ENCODE data around the gene LRRC42.

Gene LRRC42

DNA sequence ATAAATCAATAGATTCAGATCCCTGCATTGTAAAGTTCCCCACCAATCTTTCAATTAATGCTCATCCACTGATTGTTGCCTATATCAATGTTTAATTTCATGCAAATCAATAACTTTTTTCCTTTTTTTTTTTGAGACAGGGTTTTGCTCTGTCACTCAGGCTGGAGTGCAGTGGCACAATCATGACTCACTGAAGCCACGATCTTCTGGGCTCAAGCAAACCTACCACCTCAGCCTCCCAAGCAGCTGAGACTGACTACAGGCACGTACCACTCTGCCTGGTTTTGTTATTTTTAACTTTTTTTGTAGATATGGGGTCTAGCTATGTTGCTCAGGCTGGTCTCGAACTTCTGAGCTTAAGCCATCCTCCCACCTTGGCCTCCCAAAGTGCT, 26.5 kb upstream of the LRRC42 start:
- Mint-ChIP-seq H3K36me3 (ENCODE audit: low read depth) (peaks cover 75% of the 10 kb centered on the region), H3K27me3 (ENCODE audit: low read depth) (no peaks in the 10 kb centered on the region), H3K27ac (no peak overlapping the region), H3K9me3 (peaks cover 3% of the 10 kb centered on the region), H3K4me3 (no peak overlapping the region), H3K4me1 (peaks cover 12% of the 10 kb centered on the region)
- TF ChIP-seq, protein P1, sequence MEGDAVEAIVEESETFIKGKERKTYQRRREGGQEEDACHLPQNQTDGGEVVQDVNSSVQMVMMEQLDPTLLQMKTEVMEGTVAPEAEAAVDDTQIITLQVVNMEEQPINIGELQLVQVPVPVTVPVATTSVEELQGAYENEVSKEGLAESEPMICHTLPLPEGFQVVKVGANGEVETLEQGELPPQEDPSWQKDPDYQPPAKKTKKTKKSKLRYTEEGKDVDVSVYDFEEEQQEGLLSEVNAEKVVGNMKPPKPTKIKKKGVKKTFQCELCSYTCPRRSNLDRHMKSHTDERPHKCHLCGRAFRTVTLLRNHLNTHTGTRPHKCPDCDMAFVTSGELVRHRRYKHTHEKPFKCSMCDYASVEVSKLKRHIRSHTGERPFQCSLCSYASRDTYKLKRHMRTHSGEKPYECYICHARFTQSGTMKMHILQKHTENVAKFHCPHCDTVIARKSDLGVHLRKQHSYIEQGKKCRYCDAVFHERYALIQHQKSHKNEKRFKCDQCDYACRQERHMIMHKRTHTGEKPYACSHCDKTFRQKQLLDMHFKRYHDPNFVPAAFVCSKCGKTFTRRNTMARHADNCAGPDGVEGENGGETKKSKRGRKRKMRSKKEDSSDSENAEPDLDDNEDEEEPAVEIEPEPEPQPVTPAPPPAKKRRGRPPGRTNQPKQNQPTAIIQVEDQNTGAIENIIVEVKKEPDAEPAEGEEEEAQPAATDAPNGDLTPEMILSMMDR (IDR thresholded peaks at IDR 0.05; ENCODE audit: unreplicated experiment in 3 of 3): no peak

DNA sequence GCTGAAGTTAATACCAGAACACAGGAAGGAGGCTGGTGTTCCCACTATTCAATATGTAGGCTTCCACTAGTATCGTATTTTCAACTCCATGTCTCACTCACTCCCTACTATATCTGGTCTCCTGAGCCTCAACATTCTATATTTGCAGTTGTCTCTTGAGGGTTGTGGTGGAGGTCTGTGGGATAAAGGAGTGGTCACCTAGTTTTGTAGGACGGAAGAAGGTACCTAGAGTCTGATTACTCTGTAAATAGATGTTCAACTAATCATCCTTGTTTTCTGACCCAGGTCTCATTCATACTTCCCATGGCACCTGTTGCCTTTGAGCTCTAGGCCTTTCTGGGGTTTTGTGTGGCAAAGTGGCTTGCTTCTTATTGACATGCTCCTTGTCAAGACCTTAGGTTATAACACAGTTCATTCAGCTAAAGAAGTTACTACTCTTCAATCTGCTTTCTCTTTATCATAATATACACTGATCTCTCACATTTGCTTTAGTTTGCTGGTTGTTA, 18.7 kb upstream of the LRRC42 start:
- Mint-ChIP-seq H3K27ac (no peak overlapping the region), H3K36me3 (ENCODE audit: low read depth) (peaks cover 79% of the 10 kb centered on the region), H3K9me3 (peaks cover 5% of the 10 kb centered on the region), H3K27me3 (ENCODE audit: low read depth) (no peaks in the 10 kb centered on the region), H3K4me3 (no peak overlapping the region), H3K4me1 (peaks cover 10% of the 10 kb centered on the region)
- TF ChIP-seq, protein P1 (IDR thresholded peaks at IDR 0.05; ENCODE audit: unreplicated experiment in 3 of 3): no peak

DNA sequence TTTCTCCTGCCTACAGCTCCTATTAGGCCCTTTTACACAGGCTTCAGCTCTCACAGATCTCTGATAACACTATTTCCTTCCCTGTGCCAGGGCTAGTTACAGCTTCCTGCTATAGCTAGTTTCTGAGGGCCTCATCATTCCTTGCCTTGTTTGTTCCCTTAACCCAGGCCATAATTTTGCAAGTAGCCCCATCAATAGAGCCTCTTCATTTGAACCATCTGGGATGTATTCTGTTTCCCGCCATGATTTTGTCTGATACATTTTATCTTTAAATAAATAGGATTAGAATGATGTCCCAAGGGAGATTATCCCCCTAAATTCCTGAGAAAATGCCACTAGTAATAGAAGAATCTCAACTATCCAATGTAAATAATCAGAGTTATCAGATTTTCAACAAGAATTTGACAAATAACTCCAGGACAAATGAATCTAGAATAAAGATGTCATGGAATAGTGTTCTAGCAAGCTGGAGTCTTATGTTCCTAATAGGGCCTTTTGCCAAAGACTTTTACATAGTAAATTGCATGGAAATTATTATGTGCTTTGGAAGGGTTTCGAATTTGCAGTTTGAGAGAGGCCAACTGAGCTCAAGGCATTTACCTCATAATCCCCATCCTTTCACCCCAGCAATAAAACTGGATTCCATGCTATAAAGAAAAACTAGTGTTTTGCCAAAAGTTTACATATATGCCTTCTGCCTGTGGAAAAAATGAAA, 16.7 kb upstream of the LRRC42 start:
- no peaks in the 10 kb centered on the region for H3K27me3 Mint-ChIP-seq (ENCODE audit: low read depth)
- H3K9me3 Mint-ChIP-seq: peaks cover 20% of the 10 kb centered on the region
- H3K27ac Mint-ChIP-seq: peak overlapping the region; percentile 35 to 67 (median 56)
- TF ChIP-seq, protein P1 (IDR thresholded peaks at IDR 0.05; ENCODE audit: unreplicated experiment in 3 of 3): no peak
- H3K4me3 Mint-ChIP-seq: no peak overlapping the region
- H3K36me3 Mint-ChIP-seq (ENCODE audit: low read depth): peaks cover 80% of the 10 kb centered on the region
- H3K4me1 Mint-ChIP-seq: peaks cover 10% of the 10 kb centered on the region

DNA sequence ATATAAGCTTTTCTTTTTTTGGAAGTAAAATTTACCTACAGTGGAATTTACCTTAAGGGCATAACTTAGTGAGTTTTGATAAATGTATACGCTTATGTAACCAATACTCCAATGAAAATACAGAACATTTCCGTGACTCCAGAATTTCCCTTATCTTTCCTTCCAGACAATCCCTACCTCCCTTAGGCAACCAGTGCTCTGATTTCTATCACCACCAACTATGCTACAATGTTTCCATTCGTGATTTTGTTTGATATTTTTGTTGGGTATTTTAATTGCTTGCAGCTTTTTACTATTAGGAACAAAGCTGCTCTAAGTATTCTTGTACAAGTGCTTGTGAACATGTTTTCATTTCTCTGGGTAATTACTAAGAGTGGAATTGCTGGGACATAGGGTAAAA, 15.2 kb upstream of the LRRC42 start:
- H3K9me3 Mint-ChIP-seq: peaks cover 26% of the 10 kb centered on the region
- TF ChIP-seq, protein P1 (IDR thresholded peaks at IDR 0.05; ENCODE audit: unreplicated experiment in 3 of 3): no peak
- H3K27me3 Mint-ChIP-seq (ENCODE audit: low read depth): no peaks in the 10 kb centered on the region
- H3K27ac Mint-ChIP-seq: no peak overlapping the region
- no peak overlapping the region for H3K4me3 Mint-ChIP-seq
- H3K36me3 Mint-ChIP-seq (ENCODE audit: low read depth): peaks cover 87% of the 10 kb centered on the region
- peaks cover 10% of the 10 kb centered on the region for H3K4me1 Mint-ChIP-seq

DNA sequence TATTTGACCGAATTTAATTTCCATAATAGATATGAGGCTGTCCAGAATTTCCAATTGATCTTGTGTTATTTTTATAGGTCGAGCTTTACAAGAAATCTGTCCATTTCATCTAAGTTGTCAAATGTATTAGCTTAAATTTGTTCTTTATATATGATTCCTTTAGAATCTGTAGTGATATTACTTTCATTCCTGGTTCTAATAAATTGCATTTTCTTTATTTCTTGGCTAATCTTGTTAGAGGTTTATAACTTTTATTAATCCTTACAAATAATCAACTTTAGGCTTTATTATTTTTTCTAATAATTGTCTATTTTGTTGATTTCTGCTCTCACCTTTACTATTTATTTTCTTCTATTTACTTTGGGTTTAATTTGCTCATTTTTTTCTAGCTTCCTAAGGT, 14.6 kb upstream of the LRRC42 start:
- Mint-ChIP-seq H3K4me1 (peaks cover 10% of the 10 kb centered on the region), H3K9me3 (peaks cover 26% of the 10 kb centered on the region), H3K4me3 (no peak overlapping the region), H3K36me3 (ENCODE audit: low read depth) (peaks cover 91% of the 10 kb centered on the region), H3K27me3 (ENCODE audit: low read depth) (no peaks in the 10 kb centered on the region), H3K27ac (no peak overlapping the region)
- TF ChIP-seq, protein P1 (IDR thresholded peaks at IDR 0.05; ENCODE audit: unreplicated experiment in 3 of 3): no peak
